ENCODE data around the gene CST6.
"Not testable (repeated sequence)": the region's sequence is repeated elsewhere in the genome, so short reads cannot be mapped to it uniquely, and the experiment has no call there.

CST6 gene

DNA sequence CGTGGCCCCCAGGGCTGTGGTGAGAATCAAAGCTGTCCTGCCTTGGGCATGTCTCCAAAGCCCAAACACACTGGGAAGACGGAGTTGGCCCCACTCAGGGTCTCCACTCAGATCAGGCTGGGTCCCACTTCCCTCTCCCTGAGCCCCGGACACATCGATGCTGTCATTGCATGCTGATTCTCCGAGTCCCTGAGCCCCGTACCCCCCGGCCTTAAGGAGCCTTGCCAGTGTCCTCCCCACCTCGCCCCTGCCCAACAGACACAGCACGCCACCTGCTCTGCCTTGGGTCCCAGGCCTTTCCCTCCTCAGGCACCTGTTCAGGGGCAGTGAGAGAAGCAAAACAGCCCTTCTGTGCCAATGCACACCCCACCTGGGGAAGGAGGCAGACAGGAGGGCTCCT, 24.5 kb upstream of the CST6 start:
- DNase-seq: no peak

DNA sequence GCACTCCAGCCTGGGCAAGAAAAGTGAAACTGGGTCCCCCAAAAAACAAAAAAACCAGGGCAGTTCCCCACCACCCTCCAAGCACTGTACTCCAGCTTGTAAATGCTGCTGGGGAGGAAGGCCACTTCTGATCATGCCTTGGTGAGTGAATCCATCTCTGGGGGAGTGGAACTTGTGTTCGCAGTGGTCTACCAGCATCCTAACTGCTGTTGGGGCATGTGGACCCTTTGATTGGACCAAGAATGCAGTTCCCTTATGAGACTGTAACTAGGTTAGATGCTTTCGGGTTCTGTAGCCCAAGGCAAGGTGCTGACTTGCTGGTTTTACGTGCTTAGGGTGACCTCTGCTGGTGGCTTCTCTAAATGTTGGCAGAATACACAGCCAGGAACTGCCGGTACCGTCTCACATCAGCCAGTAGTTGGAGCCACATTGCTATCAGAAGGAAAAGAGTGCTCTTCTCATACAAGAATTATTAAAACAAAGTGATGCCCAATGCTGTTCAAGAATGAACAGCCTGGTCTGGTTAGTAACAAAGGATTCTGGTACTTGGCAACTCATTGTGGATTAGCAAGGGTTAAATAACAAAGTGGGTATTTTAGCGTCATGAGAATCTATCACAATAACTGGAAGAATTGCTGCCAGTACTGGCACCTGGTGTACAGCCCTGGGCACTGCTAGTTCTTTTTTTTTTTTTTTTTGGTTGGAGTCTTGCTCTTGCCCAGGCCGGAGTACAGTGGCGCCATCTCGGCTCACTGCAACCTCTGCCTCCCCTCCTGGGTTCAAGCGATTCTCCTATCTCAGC, 22.8 kb upstream of the CST6 start:
- peak; percentile 81 for DNase-seq

- DNase-seq: no peak
Measured at GRCh38 chr11:65992056-65992455, 19.8 kb upstream of the CST6 start.

- no peak for DNase-seq
Measured at GRCh38 chr11:65997286-65997685, 14.5 kb upstream of the CST6 start.

DNA sequence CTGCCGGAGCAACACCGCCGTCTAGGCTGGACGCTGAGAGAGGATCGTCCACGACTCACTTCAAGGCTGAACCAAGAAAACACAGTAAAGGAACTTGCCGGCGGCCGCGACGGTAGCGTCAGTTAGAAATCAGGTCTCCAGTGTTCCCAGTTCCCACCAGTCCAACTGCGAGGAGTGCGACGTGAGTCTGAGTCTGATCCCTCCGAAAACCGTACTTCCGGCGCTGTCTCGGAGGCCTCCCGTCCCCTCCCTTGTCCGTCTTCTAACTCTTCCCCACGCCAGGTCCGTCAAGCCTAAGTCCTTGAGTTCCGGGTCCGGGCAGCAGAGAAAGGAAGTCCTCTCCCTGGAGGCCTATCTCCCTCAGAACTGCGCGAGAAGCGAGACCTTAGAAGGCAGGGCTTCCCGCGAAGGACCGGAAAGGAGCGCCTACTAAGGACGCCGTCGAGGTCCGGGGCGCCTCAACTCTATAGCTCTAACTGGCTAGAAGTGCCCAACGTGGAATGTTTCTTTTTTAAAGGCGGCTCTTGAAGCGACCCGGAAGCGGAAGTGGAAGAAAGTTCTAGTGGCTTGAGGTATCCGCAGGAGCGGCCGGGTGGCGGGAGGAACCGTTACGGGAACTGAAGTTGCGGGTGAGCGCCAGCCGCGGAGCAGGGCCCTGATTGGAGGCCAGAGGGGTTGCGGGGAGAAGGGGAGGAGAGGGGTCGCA, 9.7 kb upstream of the CST6 start, which contains the start of the genes BANF1 and EIF1AD:
TSS of gene BANF1 (plus strand) at position 562 of the 706 bp plus-strand sequence. CDS start 748 bp downstream, outside the sequence.
TSS of gene EIF1AD (minus strand) at position 216 of the 706 bp plus-strand sequence. CDS start 1,768 bp downstream, outside the sequence.
- peak; percentile 90 for DNase-seq

DNA sequence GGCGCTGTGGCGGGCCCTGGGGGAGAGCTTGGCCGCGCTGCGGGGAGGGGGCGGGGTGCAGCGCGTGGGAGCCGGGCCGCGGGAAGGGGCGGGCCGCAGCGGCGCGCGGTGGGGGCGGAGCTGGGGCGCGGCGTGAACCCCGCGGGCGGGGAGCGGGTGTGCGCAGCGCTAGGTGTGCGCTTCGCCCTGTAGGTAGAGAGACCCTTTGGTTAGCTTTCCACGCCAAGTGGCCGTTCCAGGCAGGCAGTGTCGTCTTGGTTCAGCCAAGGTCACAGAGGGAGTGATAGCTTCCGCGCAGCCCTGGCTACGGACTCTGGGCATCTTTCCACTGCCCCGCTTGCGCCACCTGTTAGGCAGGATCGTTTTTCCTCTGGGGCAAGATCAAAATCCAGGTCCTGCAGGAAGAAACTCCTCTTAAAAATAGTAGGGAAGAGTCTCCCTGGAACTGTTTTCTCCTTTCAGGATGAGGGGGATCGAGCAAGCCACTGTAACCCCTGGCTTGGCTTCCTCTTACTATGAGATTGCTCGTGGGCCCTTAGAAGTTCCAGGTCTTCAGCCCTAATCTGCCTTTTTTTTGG, 9.1 kb upstream of the CST6 start:
- DNase-seq: no peak

GRCh38 chr11:66003291-66003690, 8.5 kb upstream of the CST6 start:
- no peak for DNase-seq

DNA sequence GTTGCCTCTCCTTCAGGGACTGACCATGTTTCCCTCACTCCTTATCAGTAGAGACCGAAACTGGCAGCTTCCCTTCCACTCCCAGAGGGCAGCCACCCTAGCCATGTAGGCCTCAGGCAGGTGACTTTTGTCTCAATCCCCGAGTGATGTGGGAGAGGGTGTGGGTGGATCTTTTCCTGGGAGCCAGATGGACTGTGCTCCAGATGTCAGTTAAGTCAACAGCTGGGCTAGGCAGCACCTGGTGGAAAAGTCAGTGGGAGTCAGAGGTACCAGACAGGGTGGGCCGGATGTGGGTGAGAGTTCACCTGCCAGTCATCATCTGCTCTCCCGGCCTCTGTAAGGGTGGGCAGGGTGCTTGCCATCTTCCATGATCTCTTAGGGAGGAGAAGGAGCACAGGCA, 7.6 kb upstream of the CST6 start:
- no peak for DNase-seq

DNA sequence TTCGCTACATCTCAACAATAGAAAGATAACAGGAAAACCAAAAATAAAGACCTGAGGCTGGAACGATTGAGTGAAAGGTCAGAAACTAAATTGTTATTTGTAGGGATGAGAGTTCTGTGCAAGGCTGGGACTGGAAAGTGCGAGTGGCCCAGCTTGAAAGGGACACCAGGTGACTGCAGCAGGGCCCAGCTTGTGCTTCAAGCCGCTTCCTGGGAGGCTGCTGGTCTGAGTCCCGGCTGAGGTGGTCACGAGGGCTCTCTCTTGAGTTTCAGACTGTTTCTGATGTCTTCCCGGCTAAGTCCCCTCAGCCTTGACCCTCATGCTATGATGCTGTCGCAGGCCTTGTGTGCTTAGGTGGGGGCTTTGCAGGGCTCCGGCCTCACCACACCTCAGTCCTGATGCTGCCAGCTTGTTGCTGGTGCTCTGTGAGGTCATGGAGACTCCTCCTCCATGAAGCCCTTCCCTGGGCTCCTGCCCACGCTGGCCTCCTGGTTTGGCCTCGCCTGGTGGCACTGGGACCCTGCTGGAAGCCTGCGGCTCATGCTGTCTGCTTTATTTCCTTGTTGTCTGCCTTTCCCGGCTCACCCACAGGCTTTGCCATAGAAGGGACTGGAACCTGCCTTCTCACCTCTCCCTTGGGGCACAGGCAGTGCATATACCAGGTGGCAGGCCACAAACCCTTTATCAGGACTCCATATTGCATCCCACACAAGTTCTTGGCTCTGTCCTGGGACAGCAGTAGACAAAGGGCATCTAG, 5.5 kb upstream of the CST6 start:
- no peak for DNase-seq

DNA sequence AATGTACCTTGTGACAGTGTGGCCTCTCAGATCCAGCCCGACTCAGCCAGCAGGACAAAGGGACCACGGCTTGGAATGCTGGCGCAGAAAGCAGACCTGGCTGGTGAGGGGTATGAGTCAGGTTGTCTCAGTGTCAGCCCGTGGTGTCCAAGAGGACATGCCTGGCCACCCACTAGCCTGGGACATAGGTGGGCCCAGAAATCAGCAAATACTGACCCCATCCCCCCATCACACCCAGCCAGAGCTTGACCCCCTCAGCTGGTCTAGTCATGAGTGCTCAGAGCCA, 5.0 kb upstream of the CST6 start:
- no peak for DNase-seq

- no peak for DNase-seq
Measured at GRCh38 chr11:66007201-66007634, 4.6 kb upstream of the CST6 start.

DNA sequence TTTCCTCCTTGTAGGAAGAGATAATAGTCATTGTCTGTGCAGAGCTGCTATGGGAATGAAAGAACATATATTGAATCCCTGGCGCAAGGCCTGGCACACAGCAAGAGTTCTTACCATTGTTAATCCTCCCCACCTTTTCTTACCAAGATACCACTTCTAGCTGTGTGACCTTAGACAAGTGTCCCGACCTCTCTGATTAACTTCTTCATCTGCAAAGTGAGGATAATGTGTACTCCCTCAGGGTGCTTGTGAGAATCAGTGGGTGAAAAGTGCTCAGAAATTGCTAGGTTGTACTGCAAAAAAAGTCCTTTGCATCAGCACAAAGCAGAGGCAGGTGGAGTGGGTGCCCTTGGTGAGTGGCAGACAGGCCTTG, 3.7 kb upstream of the CST6 start:
- no peak for DNase-seq

GRCh38 chr11:66008468-66009101, 3.2 kb upstream of the CST6 start:
- no peak for DNase-seq

GRCh38 chr11:66010036-66010435, 1.8 kb upstream of the CST6 start:
- DNase-seq: not testable (repeated sequence)

DNA sequence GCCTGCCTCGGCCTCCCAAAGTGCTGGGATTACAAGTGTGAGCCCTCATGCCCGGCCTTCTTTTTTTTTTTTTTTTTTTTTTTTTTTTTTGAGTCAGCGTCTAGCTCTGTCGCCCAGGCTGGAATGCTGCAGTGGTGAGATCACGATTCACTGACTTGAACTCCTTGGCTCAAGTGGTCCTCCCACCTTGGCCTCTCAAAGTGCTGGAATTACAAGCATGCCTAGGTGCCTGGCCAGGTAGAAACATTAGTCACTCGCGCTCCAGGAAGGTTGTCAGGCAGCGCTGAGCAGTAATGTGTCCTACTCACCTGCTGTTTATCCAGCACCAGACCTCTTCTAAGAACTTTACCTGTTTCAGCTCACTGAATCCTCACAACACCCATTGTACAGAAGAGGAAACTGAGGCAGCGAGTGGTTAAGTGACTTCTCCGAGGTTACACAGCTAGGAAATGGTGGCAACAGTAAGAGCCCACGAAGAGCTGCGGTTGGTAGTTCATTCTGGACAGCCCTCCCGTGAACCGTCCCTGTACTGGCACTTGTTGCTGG, 496 bp upstream of the CST6 start:
- DNase-seq: no peak

DNA sequence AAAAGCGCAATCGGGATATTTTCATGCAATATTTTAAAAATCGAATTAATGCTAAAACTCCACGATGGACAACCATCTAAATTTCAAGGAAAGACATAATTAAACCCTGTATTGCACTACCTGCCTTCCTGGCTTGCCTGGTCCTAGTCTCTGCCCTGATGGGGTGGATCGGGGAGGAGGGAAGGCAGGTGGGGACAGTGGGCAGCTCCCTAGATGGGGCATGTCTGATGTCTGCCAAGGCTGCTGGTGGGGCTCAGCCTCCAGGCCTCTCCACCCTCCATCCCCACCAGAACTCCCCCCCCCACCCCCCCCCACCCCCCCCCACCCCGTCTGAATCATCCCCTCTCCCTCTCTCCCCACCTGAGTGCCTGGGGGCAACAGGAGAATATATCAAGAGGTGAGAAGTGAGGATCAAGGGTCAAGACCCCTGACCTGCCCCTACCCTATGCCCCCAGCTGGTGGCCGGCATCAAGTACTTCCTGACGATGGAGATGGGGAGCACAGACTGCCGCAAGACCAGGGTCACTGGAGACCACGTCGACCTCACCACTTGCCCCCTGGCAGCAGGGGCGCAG, 650 bp downstream of the CST6 start:
- DNase-seq: no peak

DNA sequence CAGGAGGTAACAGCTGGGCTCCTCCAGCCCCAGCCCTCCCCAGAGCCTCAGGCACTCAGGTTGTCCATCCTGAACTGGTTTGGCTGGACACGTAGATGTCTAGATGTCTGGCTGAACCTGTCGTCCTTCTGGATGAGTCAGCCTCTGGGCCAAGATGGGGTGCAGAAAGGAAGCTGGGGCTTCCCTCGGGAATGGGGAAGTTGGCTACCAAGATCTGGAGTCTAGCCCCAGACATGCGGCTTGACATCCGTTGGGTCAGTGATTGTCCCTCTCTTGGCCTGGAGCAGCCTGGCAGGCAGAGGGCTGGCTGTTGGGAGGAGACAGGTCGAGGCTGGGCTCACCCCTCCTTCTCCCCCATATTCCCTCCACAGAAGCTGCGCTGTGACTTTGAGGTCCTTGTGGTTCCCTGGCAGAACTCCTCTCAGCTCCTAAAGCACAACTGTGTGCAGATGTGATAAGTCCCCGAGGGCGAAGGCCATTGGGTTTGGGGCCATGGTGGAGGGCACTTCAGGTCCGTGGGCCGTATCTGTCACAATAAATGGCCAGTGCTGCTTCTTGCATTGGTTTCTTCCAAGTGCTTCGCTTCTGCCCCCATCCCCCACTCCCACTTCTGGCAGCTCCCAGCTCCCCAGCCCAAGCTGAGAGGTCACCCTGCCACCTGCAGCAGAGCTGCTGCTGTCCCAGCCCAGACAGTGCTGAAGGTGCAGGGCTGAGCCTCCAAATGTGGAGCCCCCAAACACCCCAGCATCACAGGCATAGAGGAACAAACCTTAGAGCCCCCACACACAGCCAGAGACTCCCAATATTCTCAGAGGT, 1.3 kb downstream of the CST6 start:
- DNase-seq: no peak

- no peak for DNase-seq
Measured at GRCh38 chr11:66013762-66014100, 1.9 kb downstream of the CST6 start.

DNA sequence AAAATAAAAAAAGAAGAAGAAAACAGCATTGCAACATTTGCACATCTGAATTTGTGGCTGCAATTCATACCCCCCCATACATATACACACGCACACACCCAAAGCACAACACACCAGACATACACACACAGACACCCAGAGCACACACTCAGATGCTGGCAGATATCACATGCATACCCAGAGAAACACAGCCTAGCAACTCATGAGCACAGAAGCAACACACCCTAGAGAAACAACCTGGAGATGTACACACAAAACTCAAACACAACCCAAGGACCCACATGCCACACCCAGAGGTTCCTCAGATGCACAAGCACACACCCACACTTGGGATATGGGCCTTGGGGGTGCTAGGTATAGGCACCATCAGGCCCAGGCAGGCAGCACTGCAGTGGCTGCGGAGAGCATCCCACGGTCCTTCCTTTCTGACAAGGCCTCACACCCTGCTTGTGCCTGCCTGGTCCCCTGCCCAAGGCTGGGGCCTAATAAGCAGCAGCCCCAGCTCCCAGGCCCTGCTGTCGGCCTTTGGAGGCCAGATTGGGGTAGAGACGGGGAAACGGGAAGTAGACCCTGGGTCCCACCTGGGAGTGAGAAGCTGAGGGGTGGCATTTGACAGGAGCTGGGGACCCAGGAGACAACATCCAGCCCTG, 3.1 kb downstream of the CST6 start:
- DNase-seq: no peak

DNA sequence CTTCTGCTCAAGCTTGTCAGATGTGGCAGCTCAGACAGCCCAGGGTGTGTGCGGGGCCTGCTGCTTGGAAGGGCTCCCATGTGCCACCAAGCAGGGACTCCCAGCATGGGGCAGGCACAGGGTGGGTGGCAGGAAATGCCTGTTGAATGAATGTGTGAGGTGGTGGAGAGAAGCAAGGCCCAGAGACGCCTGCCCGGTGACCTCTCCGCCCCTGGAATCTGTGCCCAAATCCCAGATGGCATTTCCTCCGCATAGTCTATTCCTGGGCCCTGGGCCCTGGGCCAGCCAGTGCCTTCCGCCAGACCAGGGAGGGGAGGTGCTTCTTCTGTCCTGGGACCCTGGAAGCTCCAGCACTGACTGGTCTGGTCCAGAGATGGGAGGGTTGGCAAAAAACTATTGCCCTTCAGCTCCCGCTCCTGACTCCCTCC, 3.7 kb downstream of the CST6 start:
- no peak for DNase-seq

All from activated CD4-positive, CD25-positive, alpha-beta regulatory T cell treated with anti-CD3 and anti-CD28 coated beads, Interleukin-2, amount 50 U/mL, for 72 hours (primary cell).